Measurements from ENCODE around the gene HOXA3. TPM values are rescaled to one million over a fixed set of nuclear protein-coding genes. Genes with fewer than 3 reads are reported as not detected.
A peak's percentile ranks its signal among the peaks of the same experiment; 100 is the strongest.

The HOXA3 gene
- polyA plus RNA-seq, 1 donor (not counting 4 experiments of a cell fraction or from before 2014, with no cell fraction given), result 0.58 TPM

DNA sequence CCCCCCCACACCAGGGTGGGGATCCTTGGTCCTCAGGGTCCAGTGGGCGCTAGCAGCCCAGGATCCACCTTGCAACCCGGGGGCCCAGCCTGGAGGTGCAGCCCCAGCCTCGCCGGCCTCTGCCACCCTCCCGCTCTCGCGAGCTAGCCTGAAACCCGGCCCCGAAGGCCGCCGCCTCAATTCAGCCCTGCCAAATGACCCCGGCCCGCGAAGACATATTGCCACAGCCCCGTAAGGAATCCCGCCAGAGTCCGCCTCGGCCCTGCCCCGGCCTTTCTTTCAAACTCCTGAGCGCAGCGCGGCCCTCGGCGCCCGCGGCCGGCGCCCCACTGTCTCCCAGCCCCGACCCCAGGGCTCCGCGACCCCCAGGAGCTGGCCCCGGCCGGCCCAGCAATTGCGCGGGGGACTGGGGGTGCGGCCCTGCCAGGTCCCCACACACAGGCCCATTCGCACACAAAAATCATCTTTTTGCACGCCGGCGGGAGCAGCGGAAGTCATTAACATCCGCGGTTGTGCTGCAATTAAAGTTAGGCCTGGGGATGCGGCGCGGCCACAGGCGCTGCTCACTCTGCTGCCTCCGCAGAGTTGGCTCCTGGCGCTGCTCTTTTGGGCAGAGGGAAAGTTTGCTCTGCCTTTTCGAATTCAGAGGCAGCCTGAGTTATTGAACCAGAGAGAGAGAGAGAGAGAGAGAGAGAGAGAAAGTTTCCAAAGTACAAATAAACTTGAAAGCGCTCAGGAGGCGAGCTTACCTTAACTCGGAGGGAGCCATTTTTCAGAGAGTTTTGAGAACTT, 12.9 kb downstream of the HOXA3 start:
- Histone ChIP-seq H3K9me1 (ENCODE audit: control insufficient read depth, extremely low read depth, insufficient read depth, low read length) (no peaks in the 10 kb centered on the region), H2AFZ (ENCODE audit: control insufficient read depth, low read length) (peak overlapping the region; percentile 49), H3K9ac (ENCODE audit: control insufficient read depth, extremely low read depth, insufficient read depth, low read length) (peak overlapping the region; percentile 93), H3K4me1 (ENCODE audit: control insufficient read depth, extremely low read depth, insufficient read depth, low read length) (peaks cover 43% of the 10 kb centered on the region), H4K20me1 (ENCODE audit: control insufficient read depth, extremely low read depth, insufficient read depth, low read length) (no peaks in the 10 kb centered on the region), H3K4me3 (ENCODE audit: control insufficient read depth in 2 of 3, extremely low read depth in 1 of 3, insufficient read depth in 2 of 3, low read depth in 1 of 3, low read length in 3 of 3) (peak overlapping the region in 2 of 3 experiments; percentile 57 to 93), H3K4me2 (ENCODE audit: control insufficient read depth, extremely low read depth, insufficient read depth, low read depth, low read length) (peak overlapping the region; percentile 92), H3K9me3 (ENCODE audit: control insufficient read depth, low read depth, low read length) (no peaks in the 10 kb centered on the region), H3K27me3 (ENCODE audit: control insufficient read depth, extremely low read depth, insufficient read depth, low read length) (no peaks in the 10 kb centered on the region), H3K79me2 (ENCODE audit: control insufficient read depth, insufficient read depth, low read length) (peaks cover 46% of the 10 kb centered on the region), H3K27ac (ENCODE audit: control insufficient read depth, insufficient read depth, low read length) (peak overlapping the region; percentile 92), H3K36me3 (ENCODE audit: control insufficient read depth in 2 of 2, extremely low read depth in 1 of 2, insufficient read depth in 2 of 2, low read length in 2 of 2) (peaks cover 2 to 4% of the 10 kb centered on the region in 2 experiments)
- no peak for FAIRE-seq
- TF ChIP-seq, protein P1, sequence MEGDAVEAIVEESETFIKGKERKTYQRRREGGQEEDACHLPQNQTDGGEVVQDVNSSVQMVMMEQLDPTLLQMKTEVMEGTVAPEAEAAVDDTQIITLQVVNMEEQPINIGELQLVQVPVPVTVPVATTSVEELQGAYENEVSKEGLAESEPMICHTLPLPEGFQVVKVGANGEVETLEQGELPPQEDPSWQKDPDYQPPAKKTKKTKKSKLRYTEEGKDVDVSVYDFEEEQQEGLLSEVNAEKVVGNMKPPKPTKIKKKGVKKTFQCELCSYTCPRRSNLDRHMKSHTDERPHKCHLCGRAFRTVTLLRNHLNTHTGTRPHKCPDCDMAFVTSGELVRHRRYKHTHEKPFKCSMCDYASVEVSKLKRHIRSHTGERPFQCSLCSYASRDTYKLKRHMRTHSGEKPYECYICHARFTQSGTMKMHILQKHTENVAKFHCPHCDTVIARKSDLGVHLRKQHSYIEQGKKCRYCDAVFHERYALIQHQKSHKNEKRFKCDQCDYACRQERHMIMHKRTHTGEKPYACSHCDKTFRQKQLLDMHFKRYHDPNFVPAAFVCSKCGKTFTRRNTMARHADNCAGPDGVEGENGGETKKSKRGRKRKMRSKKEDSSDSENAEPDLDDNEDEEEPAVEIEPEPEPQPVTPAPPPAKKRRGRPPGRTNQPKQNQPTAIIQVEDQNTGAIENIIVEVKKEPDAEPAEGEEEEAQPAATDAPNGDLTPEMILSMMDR (optimal IDR thresholded peaks at IDR 0.05 in 1 of 3, IDR thresholded peaks at IDR 0.05 in 1 of 3, conservative IDR thresholded peaks at IDR 0.05 in 1 of 3; ENCODE audit: extremely low read depth in 1 of 3, insufficient read depth in 2 of 3, low read length in 3 of 3), result no peak
- no peak for TF ChIP-seq EZH2 (IDR thresholded peaks at IDR 0.05; ENCODE audit: low read length)
- dilution Hi-C loops (cut with MboI; ENCODE audit: extremely low pct_ligation_motif_present, low sequenced_read_pairs), result no loop called here
- DNase-seq (ENCODE audit: low read depth, low spot score), result no peak

DNA sequence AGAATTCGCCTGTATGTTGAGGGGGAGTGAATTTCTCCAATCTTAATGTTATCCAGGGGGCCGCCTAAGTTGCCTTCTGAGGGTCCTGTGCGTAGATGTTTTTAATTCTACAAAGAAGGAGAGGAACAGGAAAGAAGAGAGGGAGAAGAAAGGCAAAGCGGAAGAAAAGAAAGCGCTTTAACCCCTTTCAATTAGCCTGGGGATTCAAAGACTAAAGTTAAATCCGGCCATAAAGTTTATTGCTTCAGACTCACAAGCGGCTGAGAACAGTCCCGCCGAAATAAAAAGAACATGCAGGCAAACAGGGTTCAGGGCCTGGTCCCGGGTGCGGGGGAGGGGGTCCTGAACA, 13.4 kb downstream of the HOXA3 start:
- Histone ChIP-seq H3K9ac (ENCODE audit: control insufficient read depth, extremely low read depth, insufficient read depth, low read length) (peak overlapping the region; percentile 93), H3K4me2 (ENCODE audit: control insufficient read depth, extremely low read depth, insufficient read depth, low read depth, low read length) (peak overlapping the region; percentile 92)
- TF ChIP-seq EZH2 (IDR thresholded peaks at IDR 0.05; ENCODE audit: low read length), result no peak
- TF ChIP-seq, protein P1 (optimal IDR thresholded peaks at IDR 0.05 in 1 of 3, IDR thresholded peaks at IDR 0.05 in 1 of 3, conservative IDR thresholded peaks at IDR 0.05 in 1 of 3; ENCODE audit: extremely low read depth in 1 of 3, insufficient read depth in 2 of 3, low read length in 3 of 3), result no peak

More for the DNA sequence above, 13.4 kb downstream of the HOXA3 start:
- Histone ChIP-seq H3K9me3 (ENCODE audit: control insufficient read depth, low read depth, low read length) (no peaks in the 10 kb centered on the region), H2AFZ (ENCODE audit: control insufficient read depth, low read length) (no peak overlapping the region), H3K36me3 (ENCODE audit: control insufficient read depth in 2 of 2, extremely low read depth in 1 of 2, insufficient read depth in 2 of 2, low read length in 2 of 2) (peaks cover 0 to 4% of the 10 kb centered on the region in 2 experiments), H3K27ac (ENCODE audit: control insufficient read depth, insufficient read depth, low read length) (peak overlapping the region; percentile 92), H3K27me3 (ENCODE audit: control insufficient read depth, extremely low read depth, insufficient read depth, low read length) (no peaks in the 10 kb centered on the region), H3K4me3 (ENCODE audit: control insufficient read depth in 2 of 3, extremely low read depth in 1 of 3, insufficient read depth in 2 of 3, low read depth in 1 of 3, low read length in 3 of 3) (peak overlapping the region in 2 of 3 experiments; percentile 57 to 93), H3K9me1 (ENCODE audit: control insufficient read depth, extremely low read depth, insufficient read depth, low read length) (no peaks in the 10 kb centered on the region), H4K20me1 (ENCODE audit: control insufficient read depth, extremely low read depth, insufficient read depth, low read length) (no peaks in the 10 kb centered on the region), H3K79me2 (ENCODE audit: control insufficient read depth, insufficient read depth, low read length) (peaks cover 40% of the 10 kb centered on the region), H3K4me1 (ENCODE audit: control insufficient read depth, extremely low read depth, insufficient read depth, low read length) (peaks cover 46% of the 10 kb centered on the region)
- FAIRE-seq (no peak), DNase-seq (ENCODE audit: low read depth, low spot score) (no peak)
- dilution Hi-C loops (cut with MboI; ENCODE audit: extremely low pct_ligation_motif_present, low sequenced_read_pairs), result no loop called here

Data from keratinocyte (primary cell).